Measurements from ENCODE around the gene PITPNM1. TPM values are rescaled to one million over a fixed set of nuclear protein-coding genes. Genes with fewer than 3 reads are reported as not detected.
"Not testable (repeated sequence)": the region's sequence is repeated elsewhere in the genome, so short reads cannot be mapped to it uniquely, and the experiment has no call there.

The PITPNM1 gene
- total and polyA plus RNA-seq, 2 donors = 21.6 to 57.2 TPM

- DNase-seq (ENCODE audit: low read depth in 6 of 9, low spot score in 9 of 9) = no peak
- no peaks in the 10 kb centered on the region for H3K9me3 ChIP-seq (ENCODE audit: control insufficient read depth in 2 of 2, insufficient read depth in 1 of 2, low read length in 1 of 2)
- no peaks in the 10 kb centered on the region for H3K4me1 ChIP-seq (ENCODE audit: control insufficient read depth in 2 of 2, insufficient read depth in 2 of 2, low read length in 2 of 2)
- no peaks in the 10 kb centered on the region for H3K36me3 ChIP-seq (ENCODE audit: control insufficient read depth in 2 of 2, insufficient read depth in 2 of 2, low read length in 1 of 2)
- 95% methylated on average over 16 of the region's 16 CpGs for WGBS
- H3K4me3 ChIP-seq (ENCODE audit: low read length in 2 of 2) = no peak overlapping the region
- peaks cover 0 to 4% of the 10 kb centered on the region in 2 donors for H3K27me3 ChIP-seq (ENCODE audit: control insufficient read depth in 2 of 2, insufficient read depth in 1 of 2, low read length in 1 of 2)
- H3K27ac ChIP-seq (ENCODE audit: low read depth in 1 of 2, low read length in 1 of 2) = no peak overlapping the region
These were observed 16.0 kb upstream of the PITPNM1 start for GRCh38 chr11:67520856-67521824.

- no peaks in the 10 kb centered on the region for H3K4me1 ChIP-seq (ENCODE audit: control insufficient read depth in 2 of 2, insufficient read depth in 2 of 2, low read length in 2 of 2)
- no peak overlapping the region for H3K27ac ChIP-seq (ENCODE audit: low read depth in 1 of 2, low read length in 1 of 2)
- no peak overlapping the region for H3K4me3 ChIP-seq (ENCODE audit: low read length in 2 of 2)
- H3K27me3 ChIP-seq (ENCODE audit: control insufficient read depth in 2 of 2, insufficient read depth in 1 of 2, low read length in 1 of 2) = peaks cover 0 to 4% of the 10 kb centered on the region in 2 donors
- WGBS = 97% methylated on average over 32 of the region's 32 CpGs
- H3K9me3 ChIP-seq (ENCODE audit: control insufficient read depth in 2 of 2, insufficient read depth in 1 of 2, low read length in 1 of 2) = no peaks in the 10 kb centered on the region
- DNase-seq (ENCODE audit: low read depth in 6 of 9, low spot score in 9 of 9) = no peak
- no peaks in the 10 kb centered on the region for H3K36me3 ChIP-seq (ENCODE audit: control insufficient read depth in 2 of 2, insufficient read depth in 2 of 2, low read length in 1 of 2)
These were observed 14.6 kb upstream of the PITPNM1 start for GRCh38 chr11:67519726-67520125.

GRCh38 chr11:67517784-67518552 is 12.8 kb upstream of the PITPNM1 start:
- no peak for DNase-seq (ENCODE audit: low read depth in 6 of 9, low spot score in 9 of 9)
- WGBS = 93% methylated on average over 10 of the region's 10 CpGs
- H3K27me3 ChIP-seq (ENCODE audit: control insufficient read depth in 2 of 2, insufficient read depth in 1 of 2, low read length in 1 of 2) = peaks cover 0 to 8% of the 10 kb centered on the region in 2 donors

GRCh38 chr11:67516806-67517205 is 11.6 kb upstream of the PITPNM1 start:
- no peak for DNase-seq (ENCODE audit: low read depth in 6 of 9, low spot score in 9 of 9)
- Histone ChIP-seq H3K4me3 (ENCODE audit: low read length in 2 of 2) (no peak overlapping the region), H3K36me3 (ENCODE audit: control insufficient read depth in 2 of 2, insufficient read depth in 2 of 2, low read length in 1 of 2) (no peaks in the 10 kb centered on the region), H3K27me3 (ENCODE audit: control insufficient read depth in 2 of 2, insufficient read depth in 1 of 2, low read length in 1 of 2) (peaks cover 3 to 16% of the 10 kb centered on the region in 2 donors), H3K9me3 (ENCODE audit: control insufficient read depth in 2 of 2, insufficient read depth in 1 of 2, low read length in 1 of 2) (no peaks in the 10 kb centered on the region), H3K27ac (ENCODE audit: low read depth in 1 of 2, low read length in 1 of 2) (no peak overlapping the region), H3K4me1 (ENCODE audit: control insufficient read depth in 2 of 2, insufficient read depth in 2 of 2, low read length in 2 of 2) (no peaks in the 10 kb centered on the region)
- WGBS = 97% methylated on average over 9 of the region's 9 CpGs

More at GRCh38 chr11:67517784-67518552, 12.8 kb upstream of the PITPNM1 start:
- Histone ChIP-seq H3K9me3 (ENCODE audit: control insufficient read depth in 2 of 2, insufficient read depth in 1 of 2, low read length in 1 of 2) (no peaks in the 10 kb centered on the region), H3K4me3 (ENCODE audit: low read length in 2 of 2) (no peak overlapping the region), H3K27ac (ENCODE audit: low read depth in 1 of 2, low read length in 1 of 2) (no peak overlapping the region), H3K4me1 (ENCODE audit: control insufficient read depth in 2 of 2, insufficient read depth in 2 of 2, low read length in 2 of 2) (no peaks in the 10 kb centered on the region), H3K36me3 (ENCODE audit: control insufficient read depth in 2 of 2, insufficient read depth in 2 of 2, low read length in 1 of 2) (no peaks in the 10 kb centered on the region)

GRCh38 chr11:67514116-67514515 is 9.0 kb upstream of the PITPNM1 start:
- H3K27ac ChIP-seq (ENCODE audit: low read depth in 1 of 2, low read length in 1 of 2) = no peak overlapping the region
- no peak overlapping the region for H3K4me3 ChIP-seq (ENCODE audit: low read length in 2 of 2)
- peaks cover under 1 to 1% of the 10 kb centered on the region in 2 donors for H3K4me1 ChIP-seq (ENCODE audit: control insufficient read depth in 2 of 2, insufficient read depth in 2 of 2, low read length in 2 of 2)
- peaks cover 5 to 24% of the 10 kb centered on the region in 2 donors for H3K27me3 ChIP-seq (ENCODE audit: control insufficient read depth in 2 of 2, insufficient read depth in 1 of 2, low read length in 1 of 2)
- no peaks in the 10 kb centered on the region for H3K36me3 ChIP-seq (ENCODE audit: control insufficient read depth in 2 of 2, insufficient read depth in 2 of 2, low read length in 1 of 2)
- DNase-seq (ENCODE audit: low read depth in 6 of 9, low spot score in 9 of 9) = no peak
- no peaks in the 10 kb centered on the region for H3K9me3 ChIP-seq (ENCODE audit: control insufficient read depth in 2 of 2, insufficient read depth in 1 of 2, low read length in 1 of 2)
- 92% methylated on average over 7 of the region's 7 CpGs for WGBS

GRCh38 chr11:67511558-67511957 is 6.4 kb upstream of the PITPNM1 start:
- H3K27ac ChIP-seq (ENCODE audit: low read depth in 1 of 2, low read length in 1 of 2) = not testable (repeated sequence)
- peaks cover 5 to 22% of the 10 kb centered on the region in 2 donors for H3K27me3 ChIP-seq (ENCODE audit: control insufficient read depth in 2 of 2, insufficient read depth in 1 of 2, low read length in 1 of 2)

GRCh38 chr11:67510023-67510345 is 4.8 kb upstream of the PITPNM1 start:
- Histone ChIP-seq H3K9me3 (ENCODE audit: control insufficient read depth in 2 of 2, insufficient read depth in 1 of 2, low read length in 1 of 2) (no peaks in the 10 kb centered on the region), H3K27ac (ENCODE audit: low read depth in 1 of 2, low read length in 1 of 2) (no peak overlapping the region), H3K36me3 (ENCODE audit: control insufficient read depth in 2 of 2, insufficient read depth in 2 of 2, low read length in 1 of 2) (peaks cover 3 to 14% of the 10 kb centered on the region in 2 donors), H3K4me3 (ENCODE audit: low read length in 2 of 2) (no peak overlapping the region), H3K27me3 (ENCODE audit: control insufficient read depth in 2 of 2, insufficient read depth in 1 of 2, low read length in 1 of 2) (peaks cover 5 to 22% of the 10 kb centered on the region in 2 donors), H3K4me1 (ENCODE audit: control insufficient read depth in 2 of 2, insufficient read depth in 2 of 2, low read length in 2 of 2) (peaks cover 29 to 33% of the 10 kb centered on the region in 2 donors)
- 63% methylated on average over 3 of the region's 3 CpGs for WGBS
- DNase-seq (ENCODE audit: low read depth in 6 of 9, low spot score in 9 of 9) = no peak

More at GRCh38 chr11:67511558-67511957, 6.4 kb upstream of the PITPNM1 start:
- not testable (repeated sequence) for DNase-seq (ENCODE audit: low read depth in 6 of 9, low spot score in 9 of 9); H3K9me3 ChIP-seq (ENCODE audit: control insufficient read depth in 2 of 2, insufficient read depth in 1 of 2, low read length in 1 of 2); H3K4me3 ChIP-seq (ENCODE audit: low read length in 2 of 2); H3K36me3 ChIP-seq (ENCODE audit: control insufficient read depth in 2 of 2, insufficient read depth in 2 of 2, low read length in 1 of 2)
- peaks cover 16 to 20% of the 10 kb centered on the region in 2 donors for H3K4me1 ChIP-seq (ENCODE audit: control insufficient read depth in 2 of 2, insufficient read depth in 2 of 2, low read length in 2 of 2)
- 94% methylated on average over 4 of the region's 4 CpGs for WGBS

- H3K36me3 ChIP-seq (ENCODE audit: control insufficient read depth in 2 of 2, insufficient read depth in 2 of 2, low read length in 1 of 2) = peaks cover 3 to 14% of the 10 kb centered on the region in 2 donors
- H3K4me3 ChIP-seq (ENCODE audit: low read length in 2 of 2) = peak overlapping the region; percentile 76 to 97
- peak overlapping the region; percentile 95 to 97 for H3K27ac ChIP-seq (ENCODE audit: low read depth in 1 of 2, low read length in 1 of 2)
- peaks cover 5 to 30% of the 10 kb centered on the region in 2 donors for H3K27me3 ChIP-seq (ENCODE audit: control insufficient read depth in 2 of 2, insufficient read depth in 1 of 2, low read length in 1 of 2)
- no peaks in the 10 kb centered on the region for H3K9me3 ChIP-seq (ENCODE audit: control insufficient read depth in 2 of 2, insufficient read depth in 1 of 2, low read length in 1 of 2)
- DNase-seq (ENCODE audit: low read depth in 6 of 9, low spot score in 9 of 9) = peak; percentile 92 to 99 (median 96)
- 1% methylated on average over 57 of the region's 57 CpGs for WGBS
- H3K4me1 ChIP-seq (ENCODE audit: control insufficient read depth in 2 of 2, insufficient read depth in 2 of 2, low read length in 2 of 2) = peaks cover 35 to 41% of the 10 kb centered on the region in 2 donors
These were observed 3.4 kb upstream of the PITPNM1 start for GRCh38 chr11:67508486-67509121.
